SK-N-SH (cell line): ENCODE data around the gene RPRD2. TPM values are rescaled to one million over a fixed set of nuclear protein-coding genes. Genes with fewer than 3 reads are reported as not detected.

Experiments used
- CTCF ChIA-PET: fragments of 300-600, 350-600 bp; formaldehyde crosslinking; extraction: SDS; loops from one replicate; lab custom pipeline; 2021; lab: Yijun Ruan, JAX
- POLR2A ChIA-PET: fragments of 350-600 bp; sonication (Branson Sonifier 250); formaldehyde crosslinking; extraction: SDS; loops from one replicate; lab custom pipeline; 2020; ENCODE audit warnings: antibody characterized with exemption, inconsistent platforms; lab: Yijun Ruan, JAX
- DNase-seq: peaks from one replicate; pipeline ENCODE4 v3.0.0; 2012
- H2AFZ ChIP-seq: fragments of 200-600 bp; sonication (generic); 2 replicates; pipeline ENCODE4 v1.8.1; 2016; ENCODE audit warnings: antibody characterized with exemption, mild to moderate bottlenecking, low read depth
- H3F3A ChIP-seq: fragments of 200-600 bp; sonication (generic); replicated peaks from 2 replicates; pipeline ENCODE3; 2016; ENCODE audit warnings: antibody characterized with exemption, mild to moderate bottlenecking; ENCODE audit not compliant: insufficient read depth
- H3K27ac ChIP-seq, 2 experiments: fragments of 200-500 bp in 1 of 2; fragments of 200-600 bp in 1 of 2; sonication (Bioruptor generic) in 1 of 2; sonication (generic), shearing (Covaris generic) in 1 of 2; 2 replicates each; pipeline versions ENCODE4 v1.5.1 to v1.6.1; 2014 to 2016; ENCODE audit warnings: low read depth in 2 of 2, inconsistent platforms in 1 of 2, low read length in 1 of 2, mild to moderate bottlenecking in 1 of 2, mixed read lengths in 1 of 2
- H3K27me3 ChIP-seq: fragments of 200-600 bp; sonication (generic), shearing (Covaris generic); 2 replicates; pipeline ENCODE4 v1.6.1; 2016; ENCODE audit warnings: mixed run types; ENCODE audit not compliant: insufficient read depth
- H3K36me3 ChIP-seq, 2 experiments: fragments of 200-500 bp in 1 of 2; fragments of 200-600 bp in 1 of 2; sonication (Bioruptor generic) in 1 of 2; sonication (generic) in 1 of 2; replicated peaks in 1 of 2; 2 replicates each; pipeline versions ENCODE3 to v1.5.1; 2014 to 2016; ENCODE audit warnings: low read length in 1 of 2, mild to moderate bottlenecking in 1 of 2; ENCODE audit not compliant: insufficient read depth in 2 of 2, control insufficient read depth in 1 of 2
- H3K4me1 ChIP-seq, 2 experiments: fragments of 200-500 bp in 1 of 2; fragments of 200-600 bp in 1 of 2; sonication (Bioruptor generic) in 1 of 2; sonication (generic), shearing (Covaris generic) in 1 of 2; 2 replicates each; pipeline versions ENCODE4 v1.5.1 to v1.6.1; 2014 to 2016; ENCODE audit warnings: low read depth in 1 of 2, low read length in 1 of 2, mixed run types in 1 of 2; ENCODE audit not compliant: insufficient read depth in 2 of 2, control insufficient read depth in 1 of 2
- H3K4me2 ChIP-seq: fragments of 200-600 bp; sonication (generic), shearing (Covaris generic); 2 replicates; pipeline ENCODE4 v1.6.1; 2017; ENCODE audit warnings: mixed run types
- H3K4me3 ChIP-seq, 2 experiments: fragments of 200-500 bp in 1 of 2; fragments of 200-600 bp in 1 of 2; sonication (Bioruptor generic) in 1 of 2; sonication (generic), shearing (Covaris generic) in 1 of 2; 2 replicates each; pipeline versions ENCODE4 v1.5.1 to v1.8.1; 2014 to 2016; ENCODE audit warnings: low read depth in 2 of 2, inconsistent platforms in 1 of 2, low read length in 1 of 2, mild to moderate bottlenecking in 1 of 2, mixed read lengths in 1 of 2, moderate library complexity in 1 of 2
- H3K79me2 ChIP-seq: fragments of 200-600 bp; sonication (generic); 2 replicates; pipeline ENCODE4 v1.8.1; 2017; ENCODE audit warnings: mild to moderate bottlenecking; ENCODE audit not compliant: insufficient read depth
- H3K9ac ChIP-seq: fragments of 200-600 bp; sonication (generic); 2 replicates; pipeline ENCODE4 v1.6.1; 2017; ENCODE audit warnings: mixed run types
- H3K9me2 ChIP-seq: fragments of 200-600 bp; sonication (generic); 2 replicates; pipeline ENCODE4 v1.6.1; 2017; ENCODE audit warnings: mixed run types
- H3K9me3 ChIP-seq: fragments of 200-600 bp; sonication (generic); 2 replicates; pipeline ENCODE4 v1.6.1; 2017; ENCODE audit warnings: mixed run types, mild to moderate bottlenecking, moderate library complexity
- H4K20me1 ChIP-seq: fragments of 200-600 bp; sonication (generic); 2 replicates; pipeline ENCODE4 v1.6.1; 2017; ENCODE audit warnings: mild to moderate bottlenecking, mixed run types; ENCODE audit not compliant: insufficient read depth
- CHD2 ChIP-seq: fragments of 150-350 bp; IDR thresholded peaks from 2 replicates; pipeline ENCODE4 v1.6.1; 2018; ENCODE audit warnings: low read length; ENCODE audit not compliant: partially characterized antibody
- EZH2phosphoT487 ChIP-seq: fragments of 200-600 bp; sonication (generic); IDR thresholded peaks from 2 replicates; pipeline ENCODE4 v1.6.1; 2017; ENCODE audit warnings: low read depth, mixed run types, mild to moderate bottlenecking, antibody characterized with exemption, moderate library complexity, borderline replicate concordance
- FOXJ3 ChIP-seq: sonication (generic); formaldehyde crosslinking; IDR thresholded peaks from 2 replicates; pipeline ENCODE4 v1.5.1; 2020; ENCODE audit warnings: mild to moderate bottlenecking, missing genetic modification reagents
- FOXM1 ChIP-seq: IDR thresholded peaks from 2 replicates; pipeline ENCODE4 v1.4.0; 2012; ENCODE audit warnings: low read depth, mild to moderate bottlenecking
- MEF2A ChIP-seq: IDR thresholded peaks from 2 replicates; pipeline ENCODE4 v1.4.0; 2012; ENCODE audit warnings: low read depth, borderline replicate concordance
- NFIC ChIP-seq: IDR thresholded peaks from 2 replicates; pipeline ENCODE4 v1.4.0; 2012; ENCODE audit warnings: borderline replicate concordance
- NRF1 ChIP-seq: IDR thresholded peaks from 2 replicates; pipeline ENCODE4 v1.6.1; 2012; ENCODE audit warnings: low read depth, mild to moderate bottlenecking, low read length
- RAD21 ChIP-seq: IDR thresholded peaks from 2 replicates; pipeline ENCODE4 v1.6.1; 2012; ENCODE audit warnings: mild to moderate bottlenecking, low read length
- RCOR1 ChIP-seq: fragments of 150-350 bp; IDR thresholded peaks from 2 replicates; pipeline ENCODE4 v1.6.1; 2017; ENCODE audit warnings: antibody characterized with exemption, low read length
- RXRA ChIP-seq: IDR thresholded peaks from 2 replicates; pipeline ENCODE4 v1.4.0; 2012; ENCODE audit warnings: low read depth, mild to moderate bottlenecking, borderline replicate concordance
- TEAD4 ChIP-seq: IDR thresholded peaks from 2 replicates; pipeline ENCODE4 v1.4.0; 2012; ENCODE audit warnings: mild to moderate bottlenecking, borderline replicate concordance; ENCODE audit not compliant: insufficient read depth
- WGBS: methylation state at CpG from one replicate; pipeline ENCODE4 v1.1.6; 2017; ENCODE audit warnings: low lambda C conversion rate; 5-methylcytosine and 5-hydroxymethylcytosine counted together
- polyA plus RNA-seq, 3 experiments: library from polyadenylated mRNA; depleted of rRNA; stranded (reverse); fragments of >200 nt; gene quantifications; 2 replicates each; pipeline ENCODE4 v1.2.3, GENCODE V29; 2012
- TF ChIP-seq, protein P1 (sequence below): fragments of 150-350 bp; IDR thresholded peaks from 2 replicates; pipeline ENCODE4 v1.6.1; 2017; ENCODE audit warnings: antibody characterized with exemption, low read length, low read depth, borderline replicate concordance
- TF ChIP-seq, protein P2 (sequence below): IDR thresholded peaks from 2 replicates; pipeline ENCODE4; 2012
- TF ChIP-seq, protein P3 (sequence below): fragments of 200-600 bp; sonication (generic); IDR thresholded peaks from 2 replicates; pipeline ENCODE4 v1.6.1; 2017; ENCODE audit warnings: antibody characterized with exemption, mild to moderate bottlenecking, moderate library complexity

Gene RPRD2
- polyA plus RNA-seq, 1 of the 3 experiments (the other 2 are of a cell fraction): 9.2 TPM

DNA sequence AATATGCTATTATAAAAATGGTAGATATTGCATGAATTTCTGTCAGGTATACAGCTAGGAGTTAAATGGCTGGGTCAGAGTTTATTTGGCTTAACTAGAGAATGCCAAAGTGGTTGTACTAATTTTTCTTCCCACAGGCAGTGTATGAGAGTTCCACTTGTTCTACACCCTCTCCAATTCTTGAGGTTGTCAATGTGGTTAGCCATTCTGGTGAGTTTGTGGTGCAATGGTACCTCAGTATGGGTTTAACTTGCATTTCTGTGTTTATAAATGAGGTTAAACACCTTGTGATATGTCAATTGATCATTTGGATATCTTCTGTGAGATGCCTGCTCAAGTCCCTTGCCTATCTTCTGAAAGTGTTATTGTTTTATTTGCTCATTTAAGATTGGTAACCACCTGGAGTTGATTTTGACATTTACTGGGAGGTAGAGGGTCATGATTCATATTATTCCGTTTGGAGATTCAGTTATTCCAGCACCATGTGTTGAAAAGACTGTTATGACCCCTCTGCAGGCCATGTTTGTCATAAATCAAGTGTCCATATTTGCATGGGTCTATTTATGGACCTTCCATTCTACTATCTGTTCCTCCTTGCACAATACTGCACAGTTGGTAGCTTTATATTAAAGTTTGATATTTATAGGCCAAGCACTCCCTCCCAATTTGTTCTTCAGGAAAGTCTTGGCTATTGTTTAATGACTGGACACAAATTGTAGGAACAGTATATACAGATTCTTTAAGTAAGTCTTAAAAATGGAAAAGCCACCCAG is 157.4 kb downstream of the RPRD2 start:
- CTCF ChIA-PET: interaction anchor here (1.1 to 1.8 kb wide), 2 partner anchors 12 to 38 kb away, joined by 3 to 5 read pairs; no protein-coding TSS in a partner anchor
- POLR2A ChIA-PET: no interaction called here

DNA sequence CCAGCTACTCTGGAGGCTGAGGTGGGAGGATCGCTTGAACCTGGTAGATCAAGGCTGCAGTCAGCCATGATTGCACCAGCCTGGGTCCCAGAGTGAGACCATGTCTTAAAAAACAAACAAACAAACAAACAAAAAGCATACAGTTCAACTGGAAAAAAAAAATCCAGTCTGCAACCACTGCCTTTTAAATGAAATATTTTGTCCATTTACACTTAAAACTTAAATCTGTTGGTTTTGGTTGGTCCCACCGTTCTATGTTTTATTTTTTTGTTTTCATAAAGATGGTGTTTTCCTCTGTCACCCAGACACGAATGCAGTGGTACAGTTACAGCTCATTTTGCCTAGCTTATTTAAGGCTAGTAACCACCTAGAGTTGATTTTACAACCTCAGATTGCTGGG is 161.4 kb downstream of the RPRD2 start:
- DNase-seq: no peak
- Histone ChIP-seq H3K27ac (no peak overlapping the region), H3K36me3 (no peaks in the 10 kb centered on the region), H2AFZ (no peak overlapping the region), H3K9ac (no peak overlapping the region), H3F3A (peaks cover 10% of the 10 kb centered on the region), H4K20me1 (no peaks in the 10 kb centered on the region), H3K4me1 (peaks cover 2 to 5% of the 10 kb centered on the region in 2 experiments; a peak in 1 of 4 replicates), H3K4me2 (no peak overlapping the region), H3K9me2 (no peaks in the 10 kb centered on the region), H3K9me3 (no peaks in the 10 kb centered on the region), H3K79me2 (no peaks in the 10 kb centered on the region), H3K27me3 (no peaks in the 10 kb centered on the region), H3K4me3 (no peak overlapping the region)
- TF ChIP-seq RXRA (no peak), NFIC (no peak), FOXJ3 (CRISPR knock-in tag) (no peak), TEAD4 (no peak)
- TF ChIP-seq, protein P1, sequence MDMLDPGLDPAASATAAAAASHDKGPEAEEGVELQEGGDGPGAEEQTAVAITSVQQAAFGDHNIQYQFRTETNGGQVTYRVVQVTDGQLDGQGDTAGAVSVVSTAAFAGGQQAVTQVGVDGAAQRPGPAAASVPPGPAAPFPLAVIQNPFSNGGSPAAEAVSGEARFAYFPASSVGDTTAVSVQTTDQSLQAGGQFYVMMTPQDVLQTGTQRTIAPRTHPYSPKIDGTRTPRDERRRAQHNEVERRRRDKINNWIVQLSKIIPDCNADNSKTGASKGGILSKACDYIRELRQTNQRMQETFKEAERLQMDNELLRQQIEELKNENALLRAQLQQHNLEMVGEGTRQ: no peak
- TF ChIP-seq, protein P2, sequence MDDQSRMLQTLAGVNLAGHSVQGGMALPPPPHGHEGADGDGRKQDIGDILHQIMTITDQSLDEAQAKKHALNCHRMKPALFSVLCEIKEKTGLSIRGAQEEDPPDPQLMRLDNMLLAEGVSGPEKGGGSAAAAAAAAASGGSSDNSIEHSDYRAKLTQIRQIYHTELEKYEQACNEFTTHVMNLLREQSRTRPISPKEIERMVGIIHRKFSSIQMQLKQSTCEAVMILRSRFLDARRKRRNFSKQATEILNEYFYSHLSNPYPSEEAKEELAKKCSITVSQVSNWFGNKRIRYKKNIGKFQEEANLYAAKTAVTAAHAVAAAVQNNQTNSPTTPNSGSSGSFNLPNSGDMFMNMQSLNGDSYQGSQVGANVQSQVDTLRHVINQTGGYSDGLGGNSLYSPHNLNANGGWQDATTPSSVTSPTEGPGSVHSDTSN: no peak
- 65% methylated on average over 3 of the region's 3 CpGs for WGBS
- ChIA-PET CTCF (interaction anchor here (1.1 to 2.8 kb wide), 2 partner anchors 7 to 36 kb away, joined by 3 to 14 read pairs; no protein-coding TSS in a partner anchor), POLR2A (interaction anchor here (1.0 kb wide), 1 partner anchor 10 kb away, joined by 3 read pairs; the partner anchor contains the start of gene FALEC)

More for the DNA sequence above, 157.4 kb downstream of the RPRD2 start:
- Histone ChIP-seq H3K4me1 (no peaks in the 10 kb centered on the region), H3K79me2 (no peaks in the 10 kb centered on the region), H3K27me3 (no peaks in the 10 kb centered on the region), H3K9ac (no peak overlapping the region), H3K27ac (no peak overlapping the region), H3F3A (peaks cover 3% of the 10 kb centered on the region), H3K9me2 (no peaks in the 10 kb centered on the region), H3K36me3 (no peaks in the 10 kb centered on the region), H2AFZ (no peak overlapping the region), H3K4me2 (no peak overlapping the region), H3K9me3 (no peaks in the 10 kb centered on the region), H4K20me1 (no peaks in the 10 kb centered on the region), H3K4me3 (no peak overlapping the region)
- DNase-seq: no peak
- 44% methylated on average over 1 of the region's 1 CpG for WGBS
- TF ChIP-seq, protein P1: no peak
- no peak for TF ChIP-seq CHD2
- no peak for TF ChIP-seq FOXM1
- TF ChIP-seq RAD21: no peak
- no peak for TF ChIP-seq RCOR1
- no peak for TF ChIP-seq MEF2A
- TF ChIP-seq, protein P3, sequence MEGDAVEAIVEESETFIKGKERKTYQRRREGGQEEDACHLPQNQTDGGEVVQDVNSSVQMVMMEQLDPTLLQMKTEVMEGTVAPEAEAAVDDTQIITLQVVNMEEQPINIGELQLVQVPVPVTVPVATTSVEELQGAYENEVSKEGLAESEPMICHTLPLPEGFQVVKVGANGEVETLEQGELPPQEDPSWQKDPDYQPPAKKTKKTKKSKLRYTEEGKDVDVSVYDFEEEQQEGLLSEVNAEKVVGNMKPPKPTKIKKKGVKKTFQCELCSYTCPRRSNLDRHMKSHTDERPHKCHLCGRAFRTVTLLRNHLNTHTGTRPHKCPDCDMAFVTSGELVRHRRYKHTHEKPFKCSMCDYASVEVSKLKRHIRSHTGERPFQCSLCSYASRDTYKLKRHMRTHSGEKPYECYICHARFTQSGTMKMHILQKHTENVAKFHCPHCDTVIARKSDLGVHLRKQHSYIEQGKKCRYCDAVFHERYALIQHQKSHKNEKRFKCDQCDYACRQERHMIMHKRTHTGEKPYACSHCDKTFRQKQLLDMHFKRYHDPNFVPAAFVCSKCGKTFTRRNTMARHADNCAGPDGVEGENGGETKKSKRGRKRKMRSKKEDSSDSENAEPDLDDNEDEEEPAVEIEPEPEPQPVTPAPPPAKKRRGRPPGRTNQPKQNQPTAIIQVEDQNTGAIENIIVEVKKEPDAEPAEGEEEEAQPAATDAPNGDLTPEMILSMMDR: no peak
- TF ChIP-seq EZH2phosphoT487: no peak
- TF ChIP-seq NRF1: no peak
- no peak for TF ChIP-seq TEAD4
